Colon (tissue), 2 donors: ENCODE measurements around the gene TSC22D1.

Experiments
- FAIRE-seq: peaks from 2 replicates; lab custom pipeline; 2012; peaks lifted over from hg19 to GRCh38; lab: Jason Lieb, UNC
- donor health status: control.
- donor health status: control.

TSC22D1 gene

GRCh38 chr13:44404261-44405132 is 171.6 kb downstream of the TSC22D1 start:
- FAIRE-seq: no peak

DNA sequence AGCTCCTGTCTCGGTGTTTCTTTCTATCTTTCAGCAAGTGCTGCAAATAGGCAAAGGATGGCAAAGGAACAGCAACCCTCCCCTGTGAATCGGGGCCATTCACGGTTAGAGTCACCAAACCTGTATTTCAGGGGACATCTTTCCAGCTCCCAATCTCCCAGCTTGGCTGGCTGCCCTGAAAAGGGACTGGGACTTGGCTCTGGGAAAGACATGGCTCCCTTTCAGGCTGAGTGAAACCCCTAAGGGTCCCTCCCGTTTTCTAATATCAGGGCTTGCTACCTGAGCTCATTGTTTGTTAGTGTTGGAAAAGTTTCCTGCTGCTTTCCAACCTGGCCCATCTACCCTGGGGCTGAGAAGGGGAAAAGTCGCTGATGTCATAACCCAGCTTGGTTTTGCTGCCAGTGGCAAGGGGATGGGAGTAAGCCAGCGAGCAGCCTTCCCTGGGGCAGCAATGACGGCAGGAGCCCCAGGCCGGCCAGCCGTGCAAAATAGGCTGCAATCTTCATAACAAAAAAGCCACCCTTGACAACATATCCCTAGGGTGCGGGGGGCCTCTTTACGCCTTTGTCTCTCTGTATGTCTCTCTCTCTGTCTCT is 172.6 kb downstream of the TSC22D1 start:
- no peak for FAIRE-seq

GRCh38 chr13:44402899-44403445 is 173.2 kb downstream of the TSC22D1 start:
- no peak for FAIRE-seq

GRCh38 chr13:44401577-44401976 is 174.6 kb downstream of the TSC22D1 start:
- FAIRE-seq: no peak

GRCh38 chr13:44400736-44401135 is 175.4 kb downstream of the TSC22D1 start:
- no peak for FAIRE-seq

- no peak for FAIRE-seq
Observed at GRCh38 chr13:44399074-44399473, 177.1 kb downstream of the TSC22D1 start.

GRCh38 chr13:44398606-44399005 is 177.5 kb downstream of the TSC22D1 start:
- no peak for FAIRE-seq

GRCh38 chr13:44397766-44398223 is 178.3 kb downstream of the TSC22D1 start:
- no peak for FAIRE-seq

DNA sequence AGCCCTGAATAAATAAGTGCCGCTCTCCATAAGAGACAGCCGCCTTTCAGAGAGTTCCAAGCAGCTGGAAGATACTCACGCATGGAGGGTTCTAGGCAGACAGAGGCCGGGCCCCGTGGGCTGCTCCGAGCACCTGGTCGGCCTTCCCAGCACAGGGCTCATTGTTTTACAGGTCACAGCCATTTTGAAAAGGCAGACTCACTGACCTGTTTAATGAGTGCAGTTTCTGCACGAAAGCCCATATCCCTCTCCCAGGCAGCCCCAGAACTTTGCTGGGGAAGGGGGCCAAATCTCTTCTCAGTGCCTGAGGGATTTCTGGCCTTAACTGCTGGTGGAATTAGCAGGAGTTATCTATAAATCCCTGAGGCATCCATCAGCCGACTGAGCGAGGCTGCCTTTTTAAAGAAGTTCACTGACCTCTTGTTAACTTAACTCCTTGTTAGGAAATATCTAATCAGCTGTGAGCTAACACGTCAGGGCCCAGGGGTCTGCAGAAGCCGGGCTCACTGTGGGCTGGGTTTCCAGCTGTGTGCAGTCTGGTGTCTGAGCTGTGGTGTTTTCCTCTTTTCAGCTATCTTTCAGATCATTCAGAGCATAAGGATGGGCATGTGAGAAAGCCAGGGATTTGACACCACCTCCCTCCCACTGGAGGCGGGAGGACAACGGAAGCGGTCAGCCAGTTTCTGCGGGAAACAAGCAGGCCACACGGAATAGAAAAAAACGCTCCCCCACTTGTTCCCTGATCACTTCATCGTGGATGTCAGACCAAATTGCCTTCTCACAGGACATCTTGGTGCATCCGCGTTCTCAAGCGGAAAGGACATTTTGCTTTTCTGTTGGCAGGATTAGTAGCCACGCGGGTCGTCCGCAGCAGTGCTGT is 179.2 kb downstream of the TSC22D1 start:
- FAIRE-seq: no peak

DNA sequence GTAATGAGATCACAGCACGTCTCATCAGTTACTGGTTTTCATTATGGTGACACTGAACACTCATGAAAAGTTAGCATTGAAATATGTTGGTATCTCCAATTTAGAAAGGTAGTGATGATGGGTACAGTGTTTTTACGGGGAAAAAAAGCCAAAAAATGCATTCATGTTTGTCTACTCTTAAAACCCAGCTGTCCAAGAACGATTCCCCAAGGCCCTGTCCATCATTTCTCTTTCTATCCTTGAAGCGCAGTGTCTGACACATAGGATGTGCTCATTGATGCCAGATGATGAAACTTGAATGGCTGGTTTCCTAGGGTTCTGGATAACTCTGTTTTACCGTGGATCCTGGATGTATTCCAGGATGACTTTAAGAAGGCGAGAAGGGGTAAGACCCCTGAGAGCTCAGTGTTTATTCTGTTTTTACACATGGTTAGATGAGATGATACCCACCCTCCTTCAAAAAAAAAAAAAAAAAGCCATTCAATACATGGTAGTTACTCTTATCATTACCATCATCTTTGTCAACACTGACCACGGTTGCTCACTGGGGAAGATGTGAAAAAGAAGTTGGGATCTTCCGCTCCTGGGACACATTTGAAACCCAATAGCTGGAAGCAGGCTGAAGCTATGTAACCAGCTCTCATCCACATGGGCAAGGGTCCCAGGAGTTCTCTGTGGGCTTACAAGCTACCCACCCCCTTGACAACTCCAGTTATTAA is 180.0 kb downstream of the TSC22D1 start:
- FAIRE-seq: no peak

DNA sequence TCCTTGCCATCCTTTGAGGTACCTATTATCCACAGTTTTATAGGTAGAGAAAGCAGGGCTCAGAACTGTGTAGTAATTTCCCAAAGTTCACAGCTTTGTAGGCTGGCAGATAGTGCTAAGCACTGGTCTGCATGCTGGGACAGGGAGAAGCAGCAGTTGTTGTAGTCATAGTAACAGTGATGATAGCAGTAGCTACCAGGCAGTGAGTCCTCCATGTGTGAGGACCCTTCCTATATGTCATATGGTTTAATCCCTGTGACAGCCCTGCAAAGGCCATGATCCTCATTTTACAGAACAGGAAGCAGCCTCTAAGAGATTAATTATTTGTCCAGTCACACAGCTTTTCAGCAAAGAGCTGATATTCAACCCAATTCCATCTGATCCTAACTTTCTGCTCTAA is 181.5 kb downstream of the TSC22D1 start:
- FAIRE-seq: no peak

- FAIRE-seq: no peak
Observed at GRCh38 chr13:44393391-44393790, 182.7 kb downstream of the TSC22D1 start.

DNA sequence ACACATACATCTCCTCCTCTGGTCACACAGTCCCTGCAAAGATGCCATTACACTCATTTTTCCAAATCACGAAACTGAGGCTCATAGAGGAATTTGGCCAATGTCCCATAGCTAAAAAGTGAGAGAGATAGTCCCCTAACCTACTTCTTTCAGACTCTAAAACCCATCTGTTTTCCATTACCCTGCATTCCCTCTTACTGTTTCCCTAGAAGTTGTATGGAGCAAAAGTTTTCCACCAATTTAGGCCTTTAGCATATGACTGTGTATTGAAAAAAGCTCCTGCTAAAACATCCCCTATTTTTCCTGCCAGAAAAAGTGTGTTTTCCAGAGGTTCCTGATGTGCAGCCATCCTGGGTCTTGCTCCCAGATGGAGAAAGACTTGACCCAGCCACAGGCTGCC is 186.3 kb downstream of the TSC22D1 start:
- no peak for FAIRE-seq

- FAIRE-seq: no peak
Observed at GRCh38 chr13:44389060-44389666, 187.0 kb downstream of the TSC22D1 start.

DNA sequence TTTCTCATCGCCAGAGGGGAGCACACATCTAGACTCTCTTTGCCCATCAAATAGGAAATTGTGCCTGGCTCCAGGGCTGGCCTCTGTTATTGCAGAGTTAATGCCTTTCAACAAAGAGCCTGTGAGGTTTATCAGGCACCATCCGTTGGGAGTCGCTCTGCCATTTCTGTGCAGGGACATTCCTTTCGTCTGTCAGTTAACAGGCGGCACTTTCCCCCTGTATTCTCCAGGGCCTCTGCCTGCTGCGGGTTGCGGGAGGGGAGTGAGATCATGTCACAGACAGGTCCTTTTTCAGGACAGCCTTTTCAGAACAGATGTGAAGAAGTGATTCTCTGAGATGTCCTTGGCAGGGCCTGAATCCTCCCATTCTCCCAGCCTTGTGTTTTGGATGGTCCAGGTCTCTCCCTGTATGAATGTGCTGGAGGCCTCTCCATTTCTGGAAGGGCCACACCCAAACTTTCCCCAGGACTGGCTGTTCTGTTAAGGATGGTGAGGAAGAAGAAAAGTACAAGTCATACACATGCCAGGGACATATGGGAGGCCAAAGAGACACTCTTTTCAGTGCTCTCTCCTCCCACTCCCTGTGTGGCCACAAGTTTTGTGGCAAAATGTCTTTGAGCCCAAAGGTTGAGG is 187.6 kb downstream of the TSC22D1 start:
- FAIRE-seq: no peak

GRCh38 chr13:44386913-44387556 is 189.1 kb downstream of the TSC22D1 start:
- FAIRE-seq: no peak

DNA sequence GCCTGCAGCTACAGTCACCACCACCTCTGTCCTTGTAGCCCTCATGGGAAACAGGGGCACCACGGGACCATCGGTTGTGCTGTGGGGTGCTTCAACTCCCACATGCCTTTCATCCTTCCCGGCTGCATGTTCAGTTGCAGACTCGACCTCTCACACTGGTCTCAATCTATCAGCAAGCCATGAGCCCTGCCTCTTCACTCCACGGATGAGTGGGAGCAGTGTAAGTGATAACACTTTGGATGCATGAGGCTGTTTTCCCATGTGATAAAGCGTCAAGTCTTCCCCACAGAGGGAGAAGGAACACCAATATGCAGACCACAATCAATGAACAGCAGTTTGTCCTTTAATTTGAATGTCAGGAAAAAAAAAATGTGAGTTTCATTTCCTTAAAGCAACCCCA is 190.3 kb downstream of the TSC22D1 start:
- no peak for FAIRE-seq

- FAIRE-seq: no peak
Observed at GRCh38 chr13:44385401-44385800, 190.7 kb downstream of the TSC22D1 start.

DNA sequence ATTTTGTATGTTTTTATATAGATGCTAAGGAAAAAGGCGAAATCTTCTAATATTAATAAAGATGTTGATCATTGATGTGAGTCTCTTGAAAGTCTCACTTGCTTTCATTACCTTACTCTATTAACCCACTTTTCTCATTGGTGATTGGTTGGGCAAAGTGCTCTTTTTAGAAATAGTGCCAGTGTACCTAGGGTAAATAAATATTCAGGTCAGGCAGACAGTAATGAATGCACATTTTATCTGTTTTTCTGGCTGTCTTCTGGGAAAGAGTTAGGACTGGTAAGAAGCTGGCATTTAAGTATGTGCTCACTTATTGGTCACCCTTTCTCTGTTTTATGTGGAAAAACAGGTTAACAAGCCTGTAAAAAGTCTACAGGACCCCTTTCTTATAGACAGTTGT is 191.4 kb downstream of the TSC22D1 start:
- FAIRE-seq: no peak

- FAIRE-seq: no peak
Observed at GRCh38 chr13:44383945-44384344, 192.2 kb downstream of the TSC22D1 start.
